ENCODE measurements around the gene SCARB2. TPM values are rescaled to one million over a fixed set of nuclear protein-coding genes. Genes with fewer than 3 reads are reported as not detected.

SCARB2 gene
- total and polyA plus RNA-seq, 2 of the 4 experiments (the other 2 are of a cell fraction), result 69.2 to 102 TPM

DNA sequence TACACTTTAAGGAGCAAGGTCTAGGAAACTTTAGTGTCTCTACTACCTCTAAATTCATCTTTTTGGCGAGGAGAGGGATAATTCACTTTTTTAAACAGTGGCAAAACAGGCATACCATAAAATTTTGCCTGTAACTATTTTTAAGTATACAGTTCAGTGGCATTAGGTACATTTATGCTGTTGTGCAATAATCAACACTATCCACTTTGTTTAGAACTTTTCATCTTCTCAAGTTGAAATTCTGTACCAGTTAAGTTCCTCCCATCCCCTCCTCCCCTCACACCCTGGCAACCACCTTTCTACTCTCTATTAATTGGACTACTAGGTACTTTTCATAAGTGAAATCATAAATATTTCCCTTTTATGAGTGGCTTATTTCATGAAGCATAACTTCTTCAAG, 96.8 kb downstream of the SCARB2 start:
- no peak overlapping the region for H4K5ac ChIP-seq (ENCODE audit: low read depth, low read length)
- no peak overlapping the region for H3K23ac ChIP-seq (ENCODE audit: low read depth, low read length)
- in situ Hi-C loops (cut with MboI; ENCODE audit: low sequenced_read_pairs), result no loop called here
- dilution Hi-C loops (cut with HindIII; ENCODE audit: low sequenced_read_pairs, unreplicated experiment), result no loop called here
- no peak overlapping the region for H3K14ac ChIP-seq (replicated peaks; ENCODE audit: low read depth, low read length)
- H2AK9ac ChIP-seq (replicated peaks; ENCODE audit: low read depth, low read length, poor library complexity), result no peak overlapping the region
- peaks cover 23% of the 10 kb centered on the region for H3K36me3 ChIP-seq (ENCODE audit: control insufficient read depth, insufficient read depth, low read length)
- H3K9me3 ChIP-seq (ENCODE audit: control insufficient read depth, insufficient read depth, low read length), result no peaks in the 10 kb centered on the region
- BruUV-seq (replicated peaks), result no TSS peak
- DNase-seq (no peak), ATAC-seq (ENCODE audit: low read depth) (no peak)
- no peak overlapping the region for H3K4me3 ChIP-seq (ENCODE audit: insufficient read depth, low read depth, low read length)
- H4K91ac ChIP-seq (ENCODE audit: insufficient read depth, low read depth, low read length), result no peak overlapping the region
- no CpG with 5 or more reads among the region's 1 CpG for WGBS, 2 experiments (ENCODE audit: extremely low coverage in 2 of 2, insufficient read length in 1 of 2)
- CTCF ChIA-PET, result no interaction called here
- H3K4me1 ChIP-seq (ENCODE audit: control insufficient read depth, insufficient read depth, low read length), result no peaks in the 10 kb centered on the region
- H2AFZ ChIP-seq (replicated peaks; ENCODE audit: low read length, poor library complexity), result no peak overlapping the region
- H3K79me1 ChIP-seq (ENCODE audit: low read depth in 1 of 2, low read length in 2 of 2), result no peaks in the 10 kb centered on the region
- no peaks in the 10 kb centered on the region for H3K9me1 ChIP-seq (ENCODE audit: insufficient read depth, low read length)
- no peak overlapping the region for H3K56ac ChIP-seq (ENCODE audit: extremely low read depth, insufficient read depth, low read length)
- H3K18ac ChIP-seq (ENCODE audit: low read depth, low read length), result no peak overlapping the region
- H3K9ac ChIP-seq (ENCODE audit: low read depth, low read length), result no peak overlapping the region
- no peak overlapping the region for H4K8ac ChIP-seq (ENCODE audit: low read depth in 2 of 2, low read length in 2 of 2)
- H2BK15ac ChIP-seq (ENCODE audit: low read depth, low read length), result no peak overlapping the region
- no peak overlapping the region for H2AK5ac ChIP-seq (ENCODE audit: low read depth, low read length)
- no peak overlapping the region for H3K27ac ChIP-seq (ENCODE audit: insufficient read depth, low read length)
- no peak overlapping the region for H2BK5ac ChIP-seq (ENCODE audit: low read depth, low read length, poor library complexity, severe bottlenecking)
- H3K4me2 ChIP-seq (ENCODE audit: low read depth, low read length), result no peak overlapping the region
- H3K4ac ChIP-seq (ENCODE audit: low read depth, low read length), result no peak overlapping the region
- TF ChIP-seq MXI1 (IDR thresholded peaks at IDR 0.05; ENCODE audit: borderline replicate concordance, low read depth, low read length), result no peak
- peak; percentile 59 for TF ChIP-seq CEBPB (IDR thresholded peaks at IDR 0.05; ENCODE audit: low read depth, low read length)
- H4K20me1 ChIP-seq (ENCODE audit: insufficient read depth, low read length), result no peaks in the 10 kb centered on the region
- no peak overlapping the region for H2BK20ac ChIP-seq (ENCODE audit: low read depth, low read length)
- no peak overlapping the region for H2BK120ac ChIP-seq (ENCODE audit: low read depth, low read length)
- intact Hi-C loops (cut with micrococcal nuclease), result no loop called here
- POLR2A ChIA-PET (ENCODE audit: unreplicated experiment), result no interaction called here
- H3K27me3 ChIP-seq (ENCODE audit: control insufficient read depth, insufficient read depth, low read length), result no peaks in the 10 kb centered on the region

Other genes starting within 250 kb of the SCARB2 start
- 27.4 and 35.3 TPM in 2 replicates for gene SDAD1, start 222.9 kb downstream of the SCARB2 start, total RNA-seq (2012; rRNA removed)
- gene SDAD1, start 222.9 kb downstream of the SCARB2 start, polyA plus RNA-seq (2012; rRNA removed), result 14.4 and 16.8 TPM in 2 replicates
- gene CXCL9, start 206.3 kb downstream of the SCARB2 start, total RNA-seq (2012; rRNA removed), result not detected in 2 replicates
- gene CXCL9, start 206.3 kb downstream of the SCARB2 start, polyA plus RNA-seq (2012; rRNA removed), result not detected in 2 replicates
- gene CXCL10, start 190.3 kb downstream of the SCARB2 start, total RNA-seq (2012; rRNA removed), result 0.18 and 0.28 TPM in 2 replicates
- 0.14 and 0.15 TPM in 2 replicates for gene CXCL10, start 190.3 kb downstream of the SCARB2 start, polyA plus RNA-seq (2012; rRNA removed)
- under 0.01 TPM in 2 replicates for gene CXCL11, start 177.8 kb downstream of the SCARB2 start, total RNA-seq (2012; rRNA removed)
- gene CXCL11, start 177.8 kb downstream of the SCARB2 start, polyA plus RNA-seq (2012; rRNA removed), result not detected in 2 replicates
- gene ART3, start 139.1 kb downstream of the SCARB2 start, total RNA-seq (2012; rRNA removed), result not detected in 2 replicates
- gene ART3, start 139.1 kb downstream of the SCARB2 start, polyA plus RNA-seq (2012; rRNA removed), result 0.15 and 0.30 TPM in 2 replicates
- gene NUP54, start 65.4 kb downstream of the SCARB2 start, total RNA-seq (2012; rRNA removed), result 44.4 and 62.8 TPM in 2 replicates
- gene NUP54, start 65.4 kb downstream of the SCARB2 start, polyA plus RNA-seq (2012; rRNA removed), result 19.2 and 24.6 TPM in 2 replicates
- gene FAM47E, start 37.9 kb upstream of the SCARB2 start, total RNA-seq (2012; rRNA removed), result under 0.01 TPM in 1 of 2 replicates, not detected in the other
- 0.05 TPM in 1 of 2 replicates, not detected in the other for gene FAM47E, start 37.9 kb upstream of the SCARB2 start, polyA plus RNA-seq (2012; rRNA removed)
- gene STBD1, start 92.9 kb upstream of the SCARB2 start, total RNA-seq (2012; rRNA removed), result 2.2 and 3.0 TPM in 2 replicates
- gene STBD1, start 92.9 kb upstream of the SCARB2 start, polyA plus RNA-seq (2012; rRNA removed), result 1.3 and 1.7 TPM in 2 replicates
- gene CCDC158, start 207.3 kb upstream of the SCARB2 start, total RNA-seq (2012; rRNA removed), result not detected in 2 replicates
- not detected in 2 replicates for gene CCDC158, start 207.3 kb upstream of the SCARB2 start, polyA plus RNA-seq (2012; rRNA removed)
- 18.1 and 19.5 TPM in 2 replicates for gene SHROOM3, start 221.4 kb upstream of the SCARB2 start, total RNA-seq (2012; rRNA removed)
- 10.8 and 14.2 TPM in 2 replicates for gene SHROOM3, start 221.4 kb upstream of the SCARB2 start, polyA plus RNA-seq (2012; rRNA removed)